ENCODE data around the gene VPS13A. TPM values are rescaled to one million over a fixed set of nuclear protein-coding genes. Genes with fewer than 3 reads are reported as not detected.
A peak's percentile ranks its signal among the peaks of the same experiment; 100 is the strongest.

The VPS13A gene
- total and polyA plus RNA-seq, 9 of the 15 experiments (the other 6 are each of a cell fraction or from before 2014, with no cell fraction given), result 5.6 to 29.9 (median 14.7) TPM

- Histone ChIP-seq H3K27ac (ENCODE audit: extremely low read depth, low read depth, low read length) (no peak overlapping the region), H3K9ac (ENCODE audit: insufficient read depth in 1 of 2, low read depth in 2 of 2, low read length in 2 of 2) (peak overlapping the region in 1 of 2 experiments; percentile 88; a peak in 1 of 4 replicates), H3K27me3 (ENCODE audit: control insufficient read depth in 2 of 2, insufficient read depth in 2 of 2, low read length in 2 of 2) (no peaks in the 10 kb centered on the region), H3K9me3 (replicated peaks; ENCODE audit: control insufficient read depth, insufficient read depth, low read depth, low read length) (no peaks in the 10 kb centered on the region), H4K20me1 (replicated peaks; ENCODE audit: control insufficient read depth, insufficient read depth, low read length) (no peaks in the 10 kb centered on the region), H3K4me2 (ENCODE audit: insufficient read depth, low read length) (peak overlapping the region; percentile 83), H2AFZ (ENCODE audit: low read depth, low read length) (peak overlapping the region; percentile 88), H3K4me3 (peak overlapping the region; percentile 87), H3K36me3 (ENCODE audit: control insufficient read depth, insufficient read depth, low read length) (no peaks in the 10 kb centered on the region), H3K79me2 (ENCODE audit: control insufficient read depth, insufficient read depth, low read length) (peaks cover 43% of the 10 kb centered on the region), H3K9me1 (ENCODE audit: control insufficient read depth, insufficient read depth, low read length) (no peaks in the 10 kb centered on the region), H3K4me1 (replicated peaks in 1 of 2; ENCODE audit: control insufficient read depth in 2 of 2, insufficient read depth in 2 of 2, low read length in 2 of 2) (peaks cover 5 to 10% of the 10 kb centered on the region in 2 experiments; a peak in 4 of 5 replicates)
- POLR2A ChIA-PET, result interaction anchor here (0.5 to 1.3 kb wide), 3 partner anchors 10 to 848 kb away, joined by 3 to 4 read pairs (median 3); no protein-coding TSS in a partner anchor
- no peak for ATAC-seq
- FAIRE-seq, result peak; percentile 11
- WGBS (ENCODE audit: insufficient coverage, low coverage, missing lambda C conversion rate), result 6% methylated on average over 5 of the region's 10 CpGs
- CTCF ChIA-PET (ENCODE audit: low intra/inter-chr PET ratio), result interaction anchor here (0.6 kb wide), 1 partner anchor 711 kb away, joined by 3 read pairs; no protein-coding TSS in a partner anchor
- BruUV-seq (replicated peaks), result no TSS peak
- intact Hi-C loops (cut with micrococcal nuclease), result no loop called here
- in situ Hi-C loops (cut with MboI), result no loop called here
- no peak for DNase-seq (ENCODE audit: extremely low read depth in 1 of 4, low spot score in 3 of 4)
- TF ChIP-seq CBFB (CRISPR knock-in tag; IDR thresholded peaks at IDR 0.05) (no peak), TEAD4 (IDR thresholded peaks at IDR 0.05; ENCODE audit: low read length) (no peak), TEAD4 (CRISPR knock-in tag; IDR thresholded peaks at IDR 0.05; ENCODE audit: borderline replicate concordance) (no peak), SAFB (IDR thresholded peaks at IDR 0.05; ENCODE audit: borderline replicate concordance, low read depth, low read length) (no peak), LEF1 (IDR thresholded peaks at IDR 0.05) (no peak), TAF9B (IDR thresholded peaks at IDR 0.05; ENCODE audit: partially characterized antibody) (no peak), ZNF551 (CRISPR knock-in tag; IDR thresholded peaks at IDR 0.05) (no peak), HDAC2 (IDR thresholded peaks at IDR 0.05) (peak; percentile 42; the same call in 1 of the 2 replicates), RBM25 (IDR thresholded peaks at IDR 0.05; ENCODE audit: low read depth, low read length, severe bottlenecking) (no peak), POLR2B (IDR thresholded peaks at IDR 0.05; ENCODE audit: low read depth, partially characterized antibody) (no peak), KDM2B (CRISPR knock-in tag; IDR thresholded peaks at IDR 0.05) (no peak), ESRRB (CRISPR knock-in tag; IDR thresholded peaks at IDR 0.05; ENCODE audit: borderline replicate concordance) (no peak), KDM1A (IDR thresholded peaks at IDR 0.05) (0 out of 4 replicates have a peak, but pooled peaks of 1 of the 2 experiments have one; percentile 6)
- TF ChIP-seq, protein P1, sequence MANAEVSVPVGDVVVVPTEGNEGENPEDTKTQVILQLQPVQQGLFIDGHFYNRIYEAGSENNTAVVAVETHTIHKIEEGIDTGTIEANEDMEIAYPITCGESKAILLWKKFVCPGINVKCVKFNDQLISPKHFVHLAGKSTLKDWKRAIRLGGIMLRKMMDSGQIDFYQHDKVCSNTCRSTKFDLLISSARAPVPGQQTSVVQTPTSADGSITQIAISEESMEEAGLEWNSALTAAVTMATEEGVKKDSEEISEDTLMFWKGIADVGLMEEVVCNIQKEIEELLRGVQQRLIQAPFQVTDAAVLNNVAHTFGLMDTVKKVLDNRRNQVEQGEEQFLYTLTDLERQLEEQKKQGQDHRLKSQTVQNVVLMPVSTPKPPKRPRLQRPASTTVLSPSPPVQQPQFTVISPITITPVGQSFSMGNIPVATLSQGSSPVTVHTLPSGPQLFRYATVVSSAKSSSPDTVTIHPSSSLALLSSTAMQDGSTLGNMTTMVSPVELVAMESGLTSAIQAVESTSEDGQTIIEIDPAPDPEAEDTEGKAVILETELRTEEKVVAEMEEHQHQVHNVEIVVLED (CRISPR knock-in tag; IDR thresholded peaks at IDR 0.05), result no peak
- TF ChIP-seq, protein P2, sequence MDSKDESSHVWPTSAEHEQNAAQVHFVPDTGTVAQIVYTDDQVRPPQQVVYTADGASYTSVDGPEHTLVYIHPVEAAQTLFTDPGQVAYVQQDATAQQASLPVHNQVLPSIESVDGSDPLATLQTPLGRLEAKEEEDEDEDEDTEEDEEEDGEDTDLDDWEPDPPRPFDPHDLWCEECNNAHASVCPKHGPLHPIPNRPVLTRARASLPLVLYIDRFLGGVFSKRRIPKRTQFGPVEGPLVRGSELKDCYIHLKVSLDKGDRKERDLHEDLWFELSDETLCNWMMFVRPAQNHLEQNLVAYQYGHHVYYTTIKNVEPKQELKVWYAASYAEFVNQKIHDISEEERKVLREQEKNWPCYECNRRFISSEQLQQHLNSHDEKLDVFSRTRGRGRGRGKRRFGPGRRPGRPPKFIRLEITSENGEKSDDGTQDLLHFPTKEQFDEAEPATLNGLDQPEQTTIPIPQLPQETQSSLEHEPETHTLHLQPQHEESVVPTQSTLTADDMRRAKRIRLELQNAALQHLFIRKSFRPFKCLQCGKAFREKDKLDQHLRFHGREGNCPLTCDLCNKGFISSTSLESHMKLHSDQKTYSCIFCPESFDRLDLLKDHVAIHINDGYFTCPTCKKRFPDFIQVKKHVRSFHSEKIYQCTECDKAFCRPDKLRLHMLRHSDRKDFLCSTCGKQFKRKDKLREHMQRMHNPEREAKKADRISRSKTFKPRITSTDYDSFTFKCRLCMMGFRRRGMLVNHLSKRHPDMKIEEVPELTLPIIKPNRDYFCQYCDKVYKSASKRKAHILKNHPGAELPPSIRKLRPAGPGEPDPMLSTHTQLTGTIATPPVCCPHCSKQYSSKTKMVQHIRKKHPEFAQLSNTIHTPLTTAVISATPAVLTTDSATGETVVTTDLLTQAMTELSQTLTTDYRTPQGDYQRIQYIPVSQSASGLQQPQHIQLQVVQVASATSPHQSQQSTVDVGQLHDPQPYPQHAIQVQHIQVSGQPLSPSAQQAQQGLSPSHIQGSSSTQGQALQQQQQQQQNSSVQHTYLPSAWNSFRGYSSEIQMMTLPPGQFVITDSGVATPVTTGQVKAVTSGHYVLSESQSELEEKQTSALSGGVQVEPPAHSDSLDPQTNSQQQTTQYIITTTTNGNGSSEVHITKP (IDR thresholded peaks at IDR 0.05; ENCODE audit: partially characterized antibody), result no peak
- TF ChIP-seq, protein P3, sequence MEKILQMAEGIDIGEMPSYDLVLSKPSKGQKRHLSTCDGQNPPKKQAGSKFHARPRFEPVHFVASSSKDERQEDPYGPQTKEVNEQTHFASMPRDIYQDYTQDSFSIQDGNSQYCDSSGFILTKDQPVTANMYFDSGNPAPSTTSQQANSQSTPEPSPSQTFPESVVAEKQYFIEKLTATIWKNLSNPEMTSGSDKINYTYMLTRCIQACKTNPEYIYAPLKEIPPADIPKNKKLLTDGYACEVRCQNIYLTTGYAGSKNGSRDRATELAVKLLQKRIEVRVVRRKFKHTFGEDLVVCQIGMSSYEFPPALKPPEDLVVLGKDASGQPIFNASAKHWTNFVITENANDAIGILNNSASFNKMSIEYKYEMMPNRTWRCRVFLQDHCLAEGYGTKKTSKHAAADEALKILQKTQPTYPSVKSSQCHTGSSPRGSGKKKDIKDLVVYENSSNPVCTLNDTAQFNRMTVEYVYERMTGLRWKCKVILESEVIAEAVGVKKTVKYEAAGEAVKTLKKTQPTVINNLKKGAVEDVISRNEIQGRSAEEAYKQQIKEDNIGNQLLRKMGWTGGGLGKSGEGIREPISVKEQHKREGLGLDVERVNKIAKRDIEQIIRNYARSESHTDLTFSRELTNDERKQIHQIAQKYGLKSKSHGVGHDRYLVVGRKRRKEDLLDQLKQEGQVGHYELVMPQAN (IDR thresholded peaks at IDR 0.05; ENCODE audit: borderline replicate concordance), result 0 out of 2 replicates have a peak, but pooled peaks have one; percentile 51
Measured at GRCh38 chr9:77176686-77177142, 620 bp upstream of the VPS13A start.

Data from K562 (cell line).